NCI-H748 (cell line): Measurements from ENCODE around the gene SLC8A3.

Experiments
- DNase-seq: peaks from one replicate; lab custom pipeline; 2025; ENCODE audit not compliant: unreplicated experiment; lab: John Stamatoyannopoulos, UW

SLC8A3 gene

GRCh38 chr14:70002589-70003346, 186.0 kb downstream of the SLC8A3 start:
- no peak for DNase-seq

DNA sequence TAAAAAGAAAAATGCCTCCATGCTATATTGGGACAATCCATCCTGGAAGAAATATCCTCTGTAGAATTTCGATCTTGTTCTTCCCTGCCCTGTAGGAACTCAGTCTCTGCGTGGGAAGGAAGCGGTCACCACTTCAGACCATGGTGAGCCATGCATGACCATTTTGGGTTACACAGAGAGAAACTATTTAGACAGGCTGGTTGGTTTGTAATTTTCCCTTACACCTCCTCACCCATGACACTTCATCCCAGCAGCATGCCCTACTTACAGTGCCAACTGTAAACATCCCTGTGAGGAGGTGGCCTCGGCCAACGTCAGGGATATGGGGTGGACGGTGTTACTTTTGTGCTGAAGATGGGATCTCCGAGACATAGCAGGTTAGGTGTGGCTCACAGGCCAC, 188.2 kb downstream of the SLC8A3 start:
- DNase-seq: no peak

GRCh38 chr14:69999261-69999674, 189.5 kb downstream of the SLC8A3 start:
- peak; percentile 88 for DNase-seq

DNA sequence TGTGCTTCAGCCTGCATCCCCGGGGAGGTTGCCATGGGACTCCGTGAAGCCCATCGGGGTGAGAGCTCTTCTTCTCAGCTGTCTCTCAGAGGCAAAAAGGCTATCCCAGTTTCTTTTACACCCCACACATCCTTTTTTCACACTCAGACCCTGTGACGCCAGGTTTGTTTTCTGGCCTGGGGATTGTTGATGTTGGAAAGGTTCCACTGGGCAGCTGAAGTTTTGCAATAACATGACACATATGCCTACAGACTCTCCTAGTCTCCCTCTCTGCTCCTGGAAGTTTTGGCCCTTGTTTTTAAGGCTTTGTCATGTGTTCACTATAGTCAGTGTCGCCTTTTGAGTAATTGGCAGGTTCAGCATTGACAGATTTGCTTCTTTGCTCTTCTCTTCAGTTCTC, 190.9 kb downstream of the SLC8A3 start:
- DNase-seq: no peak

DNA sequence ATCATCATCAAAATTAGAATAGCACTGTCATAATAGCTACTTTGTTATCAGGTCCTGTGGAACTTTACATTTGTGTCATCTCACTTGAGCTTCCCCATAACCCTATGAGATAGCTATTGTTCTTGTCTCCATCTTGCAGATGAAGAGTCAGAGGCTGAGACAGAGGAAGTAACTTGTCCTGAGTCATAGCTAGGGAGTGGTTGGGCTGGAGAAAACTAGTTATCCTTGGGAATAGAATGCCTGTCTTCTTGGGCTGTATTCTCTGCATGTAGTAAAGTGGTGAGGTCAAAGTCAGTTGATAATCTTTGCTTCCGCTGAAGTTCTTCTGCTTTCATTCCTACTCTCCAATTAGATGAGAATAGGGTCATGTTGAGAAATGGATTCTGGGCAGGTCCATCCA, 192.5 kb downstream of the SLC8A3 start:
- DNase-seq: no peak
